ENCODE results near the gene ZNF654. TPM values are rescaled to one million over a fixed set of nuclear protein-coding genes. Genes with fewer than 3 reads are reported as not detected.

ZNF654 gene
- total RNA-seq, 1 donor from 2014 or later = 2.3 TPM

- Histone ChIP-seq H3K4me1 (no peaks in the 10 kb centered on the region), H3K36me3 (no peaks in the 10 kb centered on the region), H3K4me3 (no peak overlapping the region), H3K27ac (no peak overlapping the region), H3K27me3 (no peaks in the 10 kb centered on the region), H3K9me3 (no peaks in the 10 kb centered on the region)
- no peak for DNase-seq (ENCODE audit: low spot score in 2 of 2)
- TF ChIP-seq CTCF (IDR thresholded peaks at IDR 0.05) = no peak
- intact Hi-C loops (cut with DNase I) = no loop called here
These were observed 18.1 kb upstream of the ZNF654 start for GRCh38 chr3:88041005-88041404.

GRCh38 chr3:88044411-88044810, 14.6 kb upstream of the ZNF654 start:
- H3K4me1 ChIP-seq = peaks cover 0 to 2% of the 10 kb centered on the region in 2 donors
- no peaks in the 10 kb centered on the region for H3K27me3 ChIP-seq
- no peak for DNase-seq (ENCODE audit: low spot score in 2 of 2)
- peak overlapping the region; percentile 55 to 65 for H3K27ac ChIP-seq
- H3K4me3 ChIP-seq = no peak overlapping the region
- intact Hi-C loops (cut with DNase I) = no loop called here
- H3K9me3 ChIP-seq = no peaks in the 10 kb centered on the region
- no peaks in the 10 kb centered on the region for H3K36me3 ChIP-seq
- TF ChIP-seq CTCF (IDR thresholded peaks at IDR 0.05) = no peak

GRCh38 chr3:88046766-88047165, 12.3 kb upstream of the ZNF654 start:
- no peak for TF ChIP-seq CTCF (IDR thresholded peaks at IDR 0.05)
- intact Hi-C loops (cut with DNase I) = no loop called here
- H3K27ac ChIP-seq = no peak overlapping the region
- H3K36me3 ChIP-seq = no peaks in the 10 kb centered on the region
- peaks cover 0 to 2% of the 10 kb centered on the region in 2 donors for H3K4me1 ChIP-seq
- H3K4me3 ChIP-seq = no peak overlapping the region
- DNase-seq (ENCODE audit: low spot score in 2 of 2) = no peak
- no peaks in the 10 kb centered on the region for H3K9me3 ChIP-seq
- no peaks in the 10 kb centered on the region for H3K27me3 ChIP-seq

GRCh38 chr3:88057630-88058305, 1.3 kb upstream of the ZNF654 start:
- no peak for TF ChIP-seq CTCF (IDR thresholded peaks at IDR 0.05)
- Histone ChIP-seq H3K27me3 (no peaks in the 10 kb centered on the region), H3K4me3 (peak overlapping the region; percentile 60 to 81), H3K4me1 (peaks cover 0 to 17% of the 10 kb centered on the region in 2 donors), H3K27ac (peak overlapping the region; percentile 94 to 96), H3K9me3 (no peaks in the 10 kb centered on the region), H3K36me3 (peaks cover 13 to 21% of the 10 kb centered on the region in 2 donors)
- intact Hi-C loops (cut with DNase I) = loop anchor here (1.0 to 10.0 kb wide), 5 partner anchors 25 to 1073 kb away; partner anchors contain the start of genes C3orf38 and CHMP2B
- no peak for DNase-seq (ENCODE audit: low spot score in 2 of 2)

GRCh38 chr3:88058306-88058580, 812 bp upstream of the ZNF654 start:
- H3K9me3 ChIP-seq = no peaks in the 10 kb centered on the region
- H3K4me1 ChIP-seq = peaks cover 0 to 17% of the 10 kb centered on the region in 2 donors
- H3K4me3 ChIP-seq = peak overlapping the region; percentile 60 to 81
- peak overlapping the region; percentile 94 to 96 for H3K27ac ChIP-seq
- DNase-seq (ENCODE audit: low spot score in 2 of 2) = no peak
- H3K36me3 ChIP-seq = peaks cover 13 to 21% of the 10 kb centered on the region in 2 donors
- H3K27me3 ChIP-seq = no peaks in the 10 kb centered on the region
- TF ChIP-seq CTCF (IDR thresholded peaks at IDR 0.05) = no peak
- intact Hi-C loops (cut with DNase I) = loop anchor here (1.0 to 10.0 kb wide), 5 partner anchors 25 to 1073 kb away; partner anchors contain the start of genes C3orf38 and CHMP2B
